Parathyroid adenoma (tissue), 2 donors: ENCODE measurements around the gene ZNF540.

Experiments used
- H2AFZ ChIP-seq: fragments of 300-600 bp; sonication (generic); one replicate; pipeline ENCODE4 v1.7.0; 2017; ENCODE audit warnings: antibody characterized with exemption, mild to moderate bottlenecking
- H3K27ac ChIP-seq: fragments of 300-600 bp; sonication (generic); one replicate; pipeline ENCODE4 v1.7.0; 2017
- H3K27me3 ChIP-seq: fragments of 300-600 bp; sonication (generic); one replicate; pipeline ENCODE4 v1.7.0; 2017; ENCODE audit warnings: low read length; ENCODE audit not compliant: control insufficient read depth, insufficient read depth
- H3K36me3 ChIP-seq: fragments of 300-600 bp; sonication (generic); one replicate; pipeline ENCODE4 v1.7.0; 2017; ENCODE audit warnings: low read length; ENCODE audit not compliant: control insufficient read depth, insufficient read depth
- H3K4me1 ChIP-seq: fragments of 300-600 bp; sonication (generic); one replicate; pipeline ENCODE4 v1.7.0; 2017; ENCODE audit warnings: control low read depth
- H3K4me2 ChIP-seq: fragments of 300-600 bp; sonication (generic); one replicate; pipeline ENCODE4 v1.7.0; 2017; ENCODE audit warnings: low read length
- H3K4me3 ChIP-seq: fragments of 300-600 bp; sonication (generic); one replicate; pipeline ENCODE4 v1.7.0; 2017; ENCODE audit warnings: low read depth, low read length
- H3K79me2 ChIP-seq: fragments of 300-600 bp; sonication (generic); one replicate; pipeline ENCODE4 v1.7.0; 2017; ENCODE audit warnings: control low read depth
- H3K9ac ChIP-seq: fragments of 300-600 bp; sonication (generic); one replicate; pipeline ENCODE4 v1.7.0; 2017; ENCODE audit warnings: mild to moderate bottlenecking
- H3K9me3 ChIP-seq: fragments of 300-600 bp; sonication (generic); one replicate; pipeline ENCODE4 v1.7.0; 2017; ENCODE audit warnings: low read length; ENCODE audit not compliant: control insufficient read depth
- CTCF ChIP-seq: fragments of 300-600 bp; sonication (generic); IDR thresholded peaks from one replicate; pipeline ENCODE4 v1.7.0; 2017; ENCODE audit warnings: antibody characterized with exemption, mild to moderate bottlenecking
- donor health status: primary hyperparathyroidism.

ZNF540 gene

GRCh38 chr19:37594304-37594981 lies at the start of gene ZNF540, which contains the start of gene ZNF571:
TSS of gene ZNF540 (plus strand) at chr19:37594876. CDS start at chr19:37598448, 3,572 bp downstream.
TSS of gene ZNF571 (minus strand) at chr19:37594792. CDS start at chr19:37586676, 8,116 bp downstream.
- H3K4me1 ChIP-seq: no peaks in the 10 kb centered on the region
- H3K27ac ChIP-seq: peak within 1 kb of the TSS; percentile 90
- peaks cover 10% of the 10 kb centered on the region for H3K79me2 ChIP-seq
- no peaks in the 10 kb centered on the region for H3K9me3 ChIP-seq
- H3K36me3 ChIP-seq: no peaks in the 10 kb centered on the region
- H2AFZ ChIP-seq: peak within 1 kb of the TSS; percentile 96
- no peak for TF ChIP-seq CTCF
- H3K9ac ChIP-seq: peak within 1 kb of the TSS; percentile 63
- H3K27me3 ChIP-seq: no peaks in the 10 kb centered on the region
- H3K4me2 ChIP-seq: peak within 1 kb of the TSS; percentile 79
- peak within 1 kb of the TSS; percentile 99 for H3K4me3 ChIP-seq

- Histone ChIP-seq H3K27ac (no peak overlapping the region), H3K27me3 (no peaks in the 10 kb centered on the region), H3K79me2 (no peaks in the 10 kb centered on the region), H3K4me1 (no peaks in the 10 kb centered on the region), H3K4me2 (no peak overlapping the region), H3K9ac (no peak overlapping the region), H3K36me3 (peaks cover 2% of the 10 kb centered on the region), H3K4me3 (no peak overlapping the region), H2AFZ (no peak overlapping the region), H3K9me3 (peaks cover 8% of the 10 kb centered on the region)
- no peak for TF ChIP-seq CTCF
Observed at GRCh38 chr19:37551129-37551993, 43.3 kb upstream of the ZNF540 start.

DNA sequence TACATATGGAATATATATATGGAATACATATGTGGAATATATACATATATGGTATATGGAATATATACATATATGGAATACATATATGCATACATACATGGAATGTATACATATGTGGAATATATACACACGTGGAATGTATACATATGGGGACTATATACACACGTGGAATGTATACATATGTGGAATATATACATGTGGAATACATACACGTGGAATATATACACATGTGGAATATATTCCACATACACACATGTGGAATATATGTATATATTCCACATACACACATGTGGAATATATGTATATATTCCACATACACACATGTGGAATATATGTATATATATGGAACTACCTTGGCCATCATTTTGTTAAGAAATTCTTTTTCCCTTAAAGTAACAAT lies 31.2 kb upstream of the ZNF540 start:
- Histone ChIP-seq H3K9me3 (peaks cover 35% of the 10 kb centered on the region), H3K27ac (no peak overlapping the region), H3K9ac (no peak overlapping the region), H3K4me1 (no peaks in the 10 kb centered on the region), H2AFZ (no peak overlapping the region), H3K4me3 (no peak overlapping the region), H3K4me2 (no peak overlapping the region), H3K79me2 (no peaks in the 10 kb centered on the region), H3K36me3 (peaks cover 46% of the 10 kb centered on the region), H3K27me3 (no peaks in the 10 kb centered on the region)
- TF ChIP-seq CTCF: no peak

DNA sequence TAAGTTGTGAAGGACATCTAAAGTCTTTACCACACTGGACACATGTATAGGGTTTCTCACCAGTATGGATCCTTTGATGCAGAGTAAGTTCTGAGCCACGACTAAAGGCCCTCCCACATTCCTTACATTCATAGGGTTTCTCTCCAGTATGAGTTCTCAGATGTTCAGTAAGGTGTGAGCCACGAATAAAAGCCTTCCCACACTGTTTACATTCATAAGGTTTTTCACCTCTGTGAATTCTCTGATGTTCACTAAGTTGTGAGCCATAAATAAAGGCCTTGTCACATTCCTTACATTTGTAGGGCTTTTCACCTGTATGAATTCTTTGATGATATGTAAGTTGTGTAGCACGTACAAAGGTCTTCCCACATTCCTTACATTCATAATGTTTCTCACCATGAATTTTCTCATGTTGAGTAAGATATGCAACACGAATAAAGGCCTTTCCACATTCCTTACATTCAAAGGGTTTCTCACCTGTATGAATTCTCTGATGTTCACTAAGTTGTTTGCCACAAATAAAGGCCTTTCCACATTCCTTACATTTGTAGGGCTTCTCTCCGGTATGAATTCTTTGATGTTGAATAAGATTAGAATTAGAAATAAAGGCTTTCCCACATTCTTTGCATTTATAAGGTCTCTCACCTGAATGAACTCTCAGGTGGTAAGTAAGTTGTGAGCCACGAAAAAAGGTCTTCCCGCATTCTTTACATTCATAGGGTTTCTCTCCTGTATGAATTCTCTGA lies 29.9 kb upstream of the ZNF540 start:
- peaks cover 36% of the 10 kb centered on the region for H3K36me3 ChIP-seq
- no peak overlapping the region for H3K9ac ChIP-seq
- H3K9me3 ChIP-seq: peaks cover 30% of the 10 kb centered on the region
- H3K27me3 ChIP-seq: no peaks in the 10 kb centered on the region
- no peak overlapping the region for H3K4me3 ChIP-seq
- no peak overlapping the region for H3K27ac ChIP-seq
- no peak for TF ChIP-seq CTCF
- no peak overlapping the region for H2AFZ ChIP-seq
- no peaks in the 10 kb centered on the region for H3K79me2 ChIP-seq
- H3K4me2 ChIP-seq: no peak overlapping the region
- no peaks in the 10 kb centered on the region for H3K4me1 ChIP-seq
